ENCODE results near the gene CAPN5. TPM values are rescaled to one million over a fixed set of nuclear protein-coding genes. Genes with fewer than 3 reads are reported as not detected.

The CAPN5 gene
- total RNA-seq, 1 donor from 2014 or later = 19.4 TPM

DNA sequence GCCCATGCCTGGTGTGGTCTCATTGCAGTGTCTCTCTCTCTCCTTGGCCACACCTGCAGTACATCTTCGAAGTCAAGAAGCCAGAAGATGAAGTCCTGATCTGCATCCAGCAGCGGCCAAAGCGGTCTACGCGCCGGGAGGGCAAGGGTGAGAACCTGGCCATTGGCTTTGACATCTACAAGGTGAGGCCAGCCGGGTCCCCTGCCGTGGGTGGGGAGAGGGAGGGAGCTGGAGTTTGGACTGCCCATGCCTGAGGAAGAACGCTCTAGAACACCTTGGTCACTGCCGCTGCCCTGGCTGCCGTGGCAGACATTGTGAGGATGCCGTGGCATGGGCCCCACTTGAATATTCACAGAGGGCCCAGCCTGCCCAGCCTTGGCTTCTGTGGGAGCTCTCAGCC is 52.2 kb downstream of the CAPN5 start:
- no peak for DNase-seq (ENCODE audit: low read depth)

DNA sequence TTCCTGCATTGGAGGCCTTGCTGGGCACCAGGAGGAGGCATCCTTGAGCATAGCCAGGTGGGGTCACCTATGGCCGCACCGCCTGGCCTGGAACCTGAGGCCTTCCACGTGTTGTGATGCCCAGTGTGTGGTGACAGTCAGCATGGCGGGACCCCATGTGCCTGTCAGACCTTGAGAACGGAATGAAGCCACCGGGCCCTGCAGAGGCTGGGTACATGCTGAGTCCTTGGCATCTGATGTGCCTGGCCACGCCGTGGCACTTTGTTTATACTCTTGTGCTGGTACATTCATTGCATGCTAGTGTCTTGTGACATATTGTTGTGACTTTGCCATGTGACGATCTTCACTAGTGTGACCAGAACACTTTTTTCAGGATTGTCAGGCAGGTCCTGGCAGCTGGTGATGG is 52.8 kb downstream of the CAPN5 start:
- DNase-seq (ENCODE audit: low read depth) = no peak

DNA sequence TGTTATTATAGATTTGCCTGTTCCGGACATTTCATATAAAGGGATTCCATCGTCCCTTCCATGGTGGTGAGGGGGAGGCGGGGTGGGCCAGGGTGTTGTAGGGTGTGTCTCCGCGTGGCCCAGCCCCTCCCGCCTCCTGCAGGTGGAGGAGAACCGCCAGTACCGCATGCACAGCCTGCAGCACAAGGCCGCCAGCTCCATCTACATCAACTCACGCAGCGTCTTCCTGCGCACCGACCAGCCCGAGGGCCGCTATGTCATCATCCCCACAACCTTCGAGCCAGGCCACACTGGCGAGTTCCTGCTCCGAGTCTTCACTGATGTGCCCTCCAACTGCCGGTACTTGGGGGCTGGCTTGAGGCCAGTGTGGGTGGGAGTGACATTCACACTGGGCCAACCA is 53.8 kb downstream of the CAPN5 start:
- no peak for DNase-seq (ENCODE audit: low read depth)

DNA sequence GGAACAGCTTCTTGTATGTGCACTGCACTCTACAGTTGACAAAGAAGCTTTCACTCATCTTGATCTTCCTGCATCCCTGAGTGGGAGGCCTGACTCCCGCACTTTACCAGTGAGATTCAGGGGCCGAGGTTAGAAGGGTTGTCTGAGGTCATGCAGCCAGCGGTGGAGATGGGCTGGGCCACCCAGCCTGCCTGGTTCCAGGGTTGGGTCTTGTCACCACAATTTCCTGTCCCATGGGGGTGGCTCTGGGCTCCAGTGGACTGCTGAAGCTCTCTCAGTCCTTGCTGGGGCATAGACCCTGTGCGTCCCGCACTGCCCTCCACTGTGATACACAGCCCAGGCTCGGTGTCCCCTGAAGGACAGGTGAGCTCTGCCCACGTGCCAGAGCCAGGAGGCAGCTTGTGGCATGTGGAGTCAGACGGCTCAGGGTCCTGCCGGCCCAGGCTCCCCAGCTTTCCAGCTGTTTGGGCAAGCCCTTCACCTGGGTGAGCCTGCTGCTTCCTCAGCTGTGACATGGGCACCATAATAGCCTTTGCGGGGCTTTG is 54.4 kb downstream of the CAPN5 start:
- no peak for DNase-seq (ENCODE audit: low read depth)

DNA sequence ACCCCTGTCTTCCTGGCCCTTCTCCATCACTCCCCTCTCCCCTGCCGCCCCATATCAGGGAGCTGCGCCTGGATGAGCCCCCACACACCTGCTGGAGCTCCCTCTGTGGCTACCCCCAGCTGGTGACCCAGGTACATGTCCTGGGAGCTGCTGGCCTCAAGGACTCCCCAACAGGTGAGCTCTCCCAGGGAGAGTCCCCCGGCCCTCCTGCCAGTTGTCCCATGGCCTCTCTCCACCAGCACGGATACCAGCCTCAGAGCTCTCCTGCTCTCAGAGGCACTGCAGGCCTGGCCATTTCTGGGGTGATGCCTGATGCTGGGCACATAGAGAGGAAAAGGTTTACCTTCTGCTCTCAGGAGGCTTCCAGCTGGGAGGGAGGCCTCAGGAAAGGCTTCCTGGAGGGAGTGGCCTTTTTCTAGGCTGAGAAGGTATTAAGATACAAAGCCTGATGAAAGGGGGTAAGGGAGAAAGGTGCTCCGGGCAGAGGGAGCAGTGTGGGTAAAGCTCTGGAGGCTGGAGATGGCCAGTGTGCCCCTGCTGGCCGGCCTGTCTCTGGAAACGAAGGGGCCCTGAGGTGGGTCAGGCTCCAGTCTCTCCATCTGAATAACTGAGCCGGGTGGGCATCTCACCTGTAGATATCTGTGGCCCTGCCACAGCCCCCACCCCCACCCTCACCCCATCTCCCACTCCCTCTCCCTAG is 55.3 kb downstream of the CAPN5 start:
- no peak for DNase-seq (ENCODE audit: low read depth)

DNA sequence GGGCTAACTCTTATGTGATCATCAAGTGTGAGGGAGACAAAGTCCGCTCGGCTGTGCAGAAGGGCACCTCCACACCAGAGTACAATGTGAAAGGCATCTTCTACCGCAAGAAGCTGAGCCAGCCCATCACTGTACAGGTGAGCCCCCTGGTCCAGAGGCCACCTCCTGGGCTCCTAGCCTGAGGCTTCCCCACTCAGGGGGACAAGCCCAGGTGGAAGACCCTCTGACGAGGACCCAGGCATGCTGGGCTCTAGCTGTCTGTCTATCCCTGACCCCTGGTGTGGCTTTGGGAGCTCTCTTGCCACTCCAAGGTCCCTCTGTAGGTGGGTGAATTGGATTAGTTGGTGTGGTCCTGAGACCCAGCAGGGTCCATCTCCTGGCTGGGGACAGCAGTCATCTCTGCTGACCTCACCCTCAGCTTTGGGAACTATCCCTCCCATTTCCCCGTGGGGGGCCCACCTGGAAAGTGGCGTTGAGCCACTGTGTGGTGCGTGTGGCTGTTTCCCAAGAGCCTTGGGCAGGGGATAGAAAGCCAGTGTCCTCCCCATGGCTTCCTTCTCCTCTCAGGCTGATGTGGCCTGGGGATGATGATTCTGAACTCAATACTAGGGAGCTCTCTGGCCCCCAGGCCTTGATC is 55.9 kb downstream of the CAPN5 start:
- no peak for DNase-seq (ENCODE audit: low read depth)

DNA sequence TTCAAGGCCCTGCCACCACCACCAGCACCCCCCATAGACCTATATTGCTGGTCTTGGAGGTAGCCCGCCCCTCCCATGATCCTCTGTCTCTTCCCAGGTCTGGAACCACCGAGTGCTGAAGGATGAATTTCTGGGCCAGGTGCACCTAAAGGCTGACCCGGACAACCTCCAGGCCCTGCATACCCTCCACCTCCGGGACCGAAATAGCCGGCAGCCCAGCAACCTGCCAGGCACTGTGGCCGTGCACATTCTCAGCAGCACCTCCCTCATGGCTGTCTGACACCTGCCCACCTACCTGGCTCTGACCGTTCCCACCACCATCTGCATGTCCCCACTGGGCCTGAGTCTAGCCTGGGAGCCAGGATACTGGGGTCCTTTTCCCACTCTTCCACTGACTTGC is 56.8 kb downstream of the CAPN5 start:
- DNase-seq (ENCODE audit: low read depth) = no peak

DNA sequence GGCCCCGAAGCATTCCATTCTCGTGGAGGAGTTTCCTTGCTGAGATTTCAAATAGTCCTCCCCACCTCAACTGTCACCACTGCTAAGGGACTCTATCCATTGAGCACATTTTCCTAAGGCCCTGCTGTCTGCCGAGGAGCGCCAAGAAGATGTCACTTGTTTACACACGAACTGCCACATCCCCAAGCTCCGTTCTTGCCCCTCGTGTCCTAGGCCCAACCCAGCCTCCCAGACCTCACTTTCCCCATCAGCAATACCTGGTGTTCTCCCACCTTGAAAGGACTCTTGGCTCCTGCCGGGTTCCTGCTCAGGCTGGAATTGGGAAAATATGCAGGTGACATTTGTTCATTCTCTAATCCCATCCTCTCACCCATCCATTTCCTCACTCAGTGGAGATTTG is 57.3 kb downstream of the CAPN5 start:
- no peak for DNase-seq (ENCODE audit: low read depth)

DNA sequence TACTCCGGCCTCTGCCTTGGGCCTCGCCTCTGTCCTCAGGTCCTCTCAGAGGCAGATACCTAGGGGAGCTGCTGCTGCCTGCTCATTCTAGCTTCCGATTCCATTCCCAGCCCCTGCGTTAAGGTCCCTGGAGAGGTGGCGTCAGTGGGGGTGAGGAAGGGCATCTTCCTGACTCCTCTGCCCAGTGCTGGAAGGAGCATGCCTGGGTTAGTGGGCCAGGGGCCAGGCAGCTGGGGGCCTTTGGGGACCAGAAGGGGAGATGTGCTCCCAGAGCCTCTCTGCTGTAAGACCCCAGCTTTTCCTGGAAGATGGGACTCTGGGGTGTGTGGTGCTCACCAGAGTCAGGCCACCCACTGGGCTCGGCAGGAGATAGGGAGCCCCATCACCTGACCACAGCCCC is 57.7 kb downstream of the CAPN5 start:
- DNase-seq (ENCODE audit: low read depth) = no peak

DNA sequence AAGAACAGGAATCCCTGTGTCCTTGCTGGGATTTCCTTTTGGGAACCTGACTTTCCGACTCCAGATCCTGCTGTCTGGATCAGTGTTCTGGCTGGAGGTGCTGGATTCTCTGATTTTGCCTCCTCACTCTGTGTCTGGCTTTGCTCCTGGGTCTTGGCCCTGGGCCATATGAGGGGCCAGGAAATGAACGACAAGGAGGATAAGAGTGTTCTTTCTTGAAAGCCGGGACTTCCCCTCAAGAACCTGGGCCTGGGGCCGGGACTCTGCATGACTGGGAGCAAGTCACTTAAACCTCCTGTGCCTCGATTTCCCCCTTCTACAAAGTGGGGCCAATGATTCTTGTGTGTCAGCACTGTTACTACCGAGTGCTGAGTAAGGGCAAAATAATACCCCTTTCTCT is 58.4 kb downstream of the CAPN5 start:
- DNase-seq (ENCODE audit: low read depth) = no peak

DNA sequence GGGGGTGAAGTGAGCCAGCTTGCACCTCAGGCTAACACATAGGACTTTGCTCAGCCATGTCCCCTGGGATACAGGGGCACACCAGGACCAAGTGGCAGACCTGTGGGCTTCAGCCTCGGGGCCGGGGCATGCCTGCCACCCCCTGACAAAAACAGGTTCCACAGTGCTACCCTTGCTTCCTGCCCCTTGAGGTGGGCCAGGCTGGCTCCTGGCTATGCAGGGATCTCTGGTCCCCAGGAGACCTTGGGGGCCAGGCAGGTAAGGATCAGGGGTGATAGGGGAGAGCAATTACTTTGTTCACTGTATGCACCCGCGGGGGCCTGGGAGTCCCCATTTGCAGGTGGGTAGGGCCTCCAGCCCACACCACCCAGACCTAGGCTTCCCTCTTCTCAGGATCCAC is 58.9 kb downstream of the CAPN5 start:
- no peak for DNase-seq (ENCODE audit: low read depth)

DNA sequence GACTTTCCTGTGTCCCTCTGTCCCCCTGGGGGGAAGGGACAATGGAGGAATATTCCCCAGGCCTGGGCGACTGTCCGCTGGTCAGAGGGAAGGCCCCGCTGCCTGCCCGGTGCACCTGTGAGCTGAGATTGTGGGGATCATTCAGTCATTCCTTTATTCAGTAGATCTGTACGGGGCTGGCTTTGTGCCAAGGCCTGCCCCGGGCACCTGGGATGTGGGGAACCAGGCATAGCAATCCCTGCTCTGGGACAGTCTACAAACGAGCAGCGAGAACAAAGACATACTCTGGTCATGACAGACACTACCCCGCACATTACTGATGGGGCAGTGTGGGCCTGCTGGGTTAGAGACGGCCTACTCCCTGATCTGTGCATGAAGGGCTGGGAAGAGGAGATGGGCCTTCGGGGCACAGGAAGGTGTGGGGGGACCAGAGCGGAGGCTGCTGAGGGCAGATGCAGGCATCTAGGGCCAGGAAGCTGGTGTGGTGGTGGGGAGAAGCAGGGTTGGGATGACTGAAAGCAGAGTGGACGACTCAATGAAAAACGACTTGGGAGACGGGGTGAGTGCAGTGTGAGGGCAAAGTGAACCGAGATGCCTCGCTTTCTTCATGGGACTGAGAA is 59.5 kb downstream of the CAPN5 start:
- DNase-seq (ENCODE audit: low read depth) = no peak

DNA sequence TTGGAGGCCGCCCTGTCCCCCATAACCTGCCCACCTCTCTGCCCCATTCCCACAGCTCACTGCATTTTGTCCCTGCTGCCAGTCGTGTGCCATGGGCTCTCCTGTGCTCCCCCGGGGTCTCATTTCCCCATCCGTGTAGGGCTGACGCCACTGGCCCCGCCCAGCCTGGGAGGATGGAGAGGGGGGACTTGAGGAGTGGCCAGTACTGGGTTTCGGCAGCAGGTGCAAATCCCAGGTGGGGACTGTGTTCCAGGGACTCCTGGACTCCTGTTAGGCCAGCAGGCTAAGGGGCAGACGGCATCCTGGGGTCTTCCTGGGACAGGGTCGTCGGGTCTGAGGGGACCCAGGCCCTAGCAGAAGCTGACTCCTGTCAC is 60.1 kb downstream of the CAPN5 start:
- DNase-seq (ENCODE audit: low read depth) = no peak

DNA sequence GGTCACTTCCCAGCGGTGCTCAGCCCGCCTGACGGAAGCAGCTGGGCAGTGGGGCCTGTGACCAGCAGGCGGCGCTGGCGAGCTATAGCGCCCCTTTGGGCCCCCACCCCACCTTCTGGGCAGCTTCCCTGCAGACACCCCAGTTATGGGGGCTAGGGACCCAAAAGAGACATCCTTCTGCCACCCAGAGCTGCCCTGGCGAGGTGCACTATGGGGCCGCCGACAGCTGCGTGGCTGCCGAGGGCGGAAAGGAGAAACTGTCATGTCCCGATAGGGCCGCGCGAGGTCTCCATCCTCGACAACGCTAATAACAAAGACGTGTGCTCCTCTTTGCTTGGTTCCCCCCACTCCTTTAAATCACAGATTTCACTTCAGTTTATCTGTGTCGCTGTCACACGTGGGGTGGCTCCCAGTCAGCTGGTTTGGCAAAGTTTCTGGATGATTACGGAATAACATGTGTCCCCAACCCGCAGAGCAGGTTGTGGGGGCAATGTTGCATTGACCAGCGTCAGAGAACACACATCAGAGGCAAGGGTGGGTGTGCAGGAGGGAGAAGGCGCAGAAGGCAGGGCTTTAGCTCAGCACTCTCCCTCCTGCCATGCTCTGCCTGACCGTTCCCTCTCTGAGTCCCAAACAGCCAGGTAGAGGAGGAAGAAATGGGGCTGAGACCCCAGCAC is 60.6 kb downstream of the CAPN5 start:
- no peak for DNase-seq (ENCODE audit: low read depth)

DNA sequence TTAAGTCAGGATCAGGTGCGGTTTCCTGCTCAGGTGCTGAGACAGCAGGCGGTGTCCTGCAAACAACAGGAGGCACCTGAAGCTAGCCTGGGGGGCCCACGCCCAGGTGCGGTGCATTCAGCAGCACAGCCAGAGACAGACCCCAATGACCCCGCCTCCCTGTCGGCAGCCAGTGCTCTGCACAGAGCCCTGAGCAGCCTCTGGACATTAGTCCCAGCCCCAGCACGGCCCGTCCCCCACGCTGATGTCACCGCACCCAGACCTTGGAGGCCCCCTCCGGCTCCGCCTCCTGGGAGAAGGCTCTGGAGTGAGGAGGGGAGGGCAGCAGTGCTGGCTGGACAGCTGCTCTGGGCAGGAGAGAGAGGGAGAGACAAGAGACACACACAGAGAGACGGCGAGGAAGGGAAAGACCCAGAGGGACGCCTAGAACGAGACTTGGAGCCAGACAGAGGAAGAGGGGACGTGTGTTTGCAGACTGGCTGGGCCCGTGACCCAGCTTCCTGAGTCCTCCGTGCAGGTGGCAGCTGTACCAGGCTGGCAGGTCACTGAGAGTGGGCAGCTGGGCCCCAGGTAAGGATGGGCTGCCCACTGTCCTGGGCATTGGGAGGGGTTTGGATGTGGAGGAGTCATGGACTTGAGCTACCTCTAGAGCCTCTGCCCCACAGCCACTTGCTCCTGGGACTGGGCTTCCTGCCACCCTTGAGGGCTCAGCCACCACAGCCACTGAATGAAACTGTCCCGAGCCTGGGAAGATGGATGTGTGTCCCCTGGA is 61.3 kb downstream of the CAPN5 start, which contains the start of gene MYO7A:
Gene MYO7A, plus strand, starts transcription at position 327 of the 772 bp plus-strand sequence. CDS start 2,389 bp downstream, outside the sequence.
- DNase-seq (ENCODE audit: low read depth) = no peak

DNA sequence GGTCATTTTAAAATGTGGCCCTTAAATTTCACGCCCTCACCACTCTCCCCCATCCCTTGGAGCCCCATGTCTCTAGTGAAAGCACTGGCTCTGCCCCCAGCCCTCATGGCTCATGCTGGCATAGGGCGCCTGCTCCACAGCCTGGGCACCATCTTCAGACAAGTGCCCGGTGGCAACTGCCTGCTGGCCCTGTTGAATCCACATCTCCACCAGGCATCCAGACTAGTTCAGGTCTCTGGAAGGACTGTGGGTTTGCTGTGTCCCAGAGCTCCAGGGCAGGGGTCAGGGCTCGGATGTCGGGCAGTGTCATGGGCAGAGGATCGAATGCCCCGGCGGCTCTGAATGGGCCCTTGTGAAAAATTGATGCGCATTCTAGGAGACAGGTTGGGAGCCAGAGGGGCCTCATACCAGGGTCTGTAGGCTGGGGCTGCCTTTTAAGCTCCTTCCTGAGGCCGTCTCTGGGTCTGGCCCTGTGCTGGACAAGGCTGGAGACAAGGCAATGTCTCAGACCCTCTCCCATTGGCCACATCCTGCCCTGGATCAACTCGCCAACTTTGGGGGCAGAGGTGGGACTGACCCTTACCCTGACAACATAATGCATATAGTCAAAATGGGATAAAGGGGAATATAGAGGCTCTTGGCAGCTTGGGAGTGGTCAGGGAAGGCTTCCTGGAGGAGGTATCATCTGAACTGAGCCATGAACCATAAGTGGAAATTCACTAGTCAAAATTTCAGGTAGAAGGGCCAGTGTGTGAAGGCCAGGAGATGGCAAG is 62.5 kb downstream of the CAPN5 start:
- no peak for DNase-seq (ENCODE audit: low read depth)

DNA sequence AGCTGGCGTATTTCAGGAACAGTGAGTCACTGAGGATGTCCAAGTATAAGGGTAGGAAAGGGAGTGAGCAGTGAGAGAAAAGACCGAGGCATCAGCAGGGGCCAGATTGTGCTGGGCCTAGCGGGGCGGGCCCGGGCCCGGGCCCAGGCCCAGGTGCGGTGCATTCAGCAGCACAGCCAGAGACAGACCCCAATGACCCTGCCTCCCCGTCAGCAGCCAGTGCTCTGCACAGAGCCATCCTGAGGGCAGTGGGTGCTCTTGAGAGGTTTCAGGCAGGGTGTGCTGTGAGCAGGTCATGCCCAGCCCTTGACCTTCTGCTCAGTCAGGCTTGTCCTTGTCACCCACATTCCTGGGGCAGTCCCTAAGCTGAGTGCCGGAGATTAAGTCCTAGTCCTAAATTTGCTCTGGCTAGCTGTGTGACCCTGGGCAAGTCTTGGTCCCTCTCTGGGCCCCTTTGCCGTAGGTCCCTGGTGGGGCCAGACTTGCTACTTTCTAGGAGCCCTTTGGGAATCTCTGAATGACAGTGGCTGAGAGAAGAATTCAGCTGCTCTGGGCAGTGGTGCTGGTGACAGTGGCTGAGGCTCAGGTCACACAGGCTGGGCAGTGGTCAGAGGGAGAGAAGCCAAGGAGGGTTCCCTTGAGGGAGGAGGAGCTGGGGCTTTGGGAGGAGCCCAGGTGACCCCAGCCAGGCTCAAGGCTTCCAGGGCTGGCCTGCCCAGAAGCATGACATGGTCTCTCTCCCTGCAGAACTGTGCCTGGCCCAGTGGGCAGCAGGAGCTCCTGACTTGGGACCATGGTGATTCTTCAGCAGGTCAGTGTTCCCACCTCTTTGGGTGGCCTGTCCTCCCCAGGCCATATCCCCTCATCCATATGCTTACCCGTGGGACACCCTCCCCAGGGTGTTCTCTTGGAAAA is 63.3 kb downstream of the CAPN5 start:
- no peak for DNase-seq (ENCODE audit: low read depth)

DNA sequence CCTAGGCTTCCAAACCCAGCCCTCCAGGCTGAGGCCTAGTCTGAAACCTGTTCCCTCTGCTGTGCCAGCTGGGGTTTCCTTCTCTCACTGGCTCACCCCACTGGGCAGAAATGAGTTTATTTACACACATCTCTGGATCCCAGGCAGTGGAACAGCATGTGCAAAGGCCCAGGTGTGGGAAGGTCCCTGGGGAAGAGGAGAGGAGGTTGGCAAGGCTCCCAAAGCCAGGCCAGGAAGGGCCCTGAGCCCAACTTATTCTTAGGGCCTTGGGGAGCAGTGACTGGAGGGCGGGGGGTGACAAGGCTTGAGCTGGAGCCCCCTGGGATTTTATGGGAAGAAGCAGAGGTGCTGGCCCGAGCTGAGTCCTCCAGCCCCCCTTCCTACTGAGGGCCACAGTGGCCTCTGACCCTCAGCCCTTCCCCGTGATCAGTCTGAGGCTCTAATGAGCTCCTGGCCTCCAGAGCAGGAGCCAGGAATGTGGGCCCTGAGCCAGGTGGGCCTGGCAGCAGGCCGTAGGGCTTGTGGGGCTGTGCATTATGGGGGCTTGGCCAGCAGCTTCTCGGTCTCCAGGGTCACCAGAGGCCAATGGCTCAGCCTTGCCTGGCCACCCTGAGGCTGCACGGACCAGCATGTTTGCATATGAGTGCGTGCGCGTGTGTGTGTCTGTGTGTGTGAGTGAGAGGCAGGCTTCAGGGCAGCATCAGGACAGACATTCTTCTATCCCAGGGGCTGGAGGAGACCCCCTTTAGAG is 64.2 kb downstream of the CAPN5 start:
- DNase-seq (ENCODE audit: low read depth) = peak; percentile 68

DNA sequence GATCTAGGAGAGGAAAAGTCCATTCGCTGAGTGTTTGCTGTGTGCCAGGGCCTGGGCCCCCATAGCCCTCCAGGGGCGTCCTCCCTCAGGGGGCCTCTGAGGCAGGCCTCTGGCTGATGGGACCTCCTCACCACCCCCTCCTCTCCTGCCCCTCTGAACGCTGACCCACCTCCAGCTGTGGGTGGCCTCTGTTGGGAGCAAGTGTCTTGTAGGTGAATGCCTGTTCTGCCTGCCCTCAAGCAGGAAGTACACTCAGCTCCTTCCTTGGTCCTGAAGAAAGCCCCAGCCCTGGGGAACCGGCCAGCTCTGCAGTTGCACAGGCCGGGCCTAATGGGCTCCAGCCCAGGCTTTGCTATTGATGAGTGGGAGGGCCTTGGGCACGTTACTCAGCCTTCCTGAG is 64.8 kb downstream of the CAPN5 start:
- DNase-seq (ENCODE audit: low read depth) = no peak
